Activated B cell treated with CpG ODN at 0.5 μM for 24 hours (primary cell): ENCODE measurements around the gene PRKCB. TPM values are rescaled to one million over a fixed set of nuclear protein-coding genes. Genes with fewer than 3 reads are reported as not detected.
"Not testable (repeated sequence)": the region's sequence is repeated elsewhere in the genome, so short reads cannot be mapped to it uniquely, and the experiment has no call there.

ENCODE experiments used
- ATAC-seq: fragments of 200-7000 bp; cut with Tn5 transposase; one replicate; pipeline ENCODE4 v1.10.0; 2021; ENCODE audit warnings: low read depth, mild to moderate bottlenecking, moderate library complexity
- CTCF ChIA-PET: fragments of 350-600 bp; sonication (Branson Sonifier 250); formaldehyde crosslinking; loops from one replicate; lab custom pipeline; 2021; ENCODE audit warnings: antibody characterized with exemption; lab: Charles Lee
- POLR2A ChIA-PET: fragments of 350-600 bp; sonication (Branson Sonifier 250); formaldehyde crosslinking; loops from one replicate; lab custom pipeline; 2021; ENCODE audit warnings: antibody characterized with exemption; lab: Charles Lee
- DNase-seq: peaks from one replicate; pipeline ENCODE4 v3.0.0; 2022
- H3K27ac Mint-ChIP-seq: one replicate; pipeline ENCODE4 v1.8.0; 2020; ENCODE audit warnings: mixed read lengths
- H3K27me3 Mint-ChIP-seq: one replicate; pipeline ENCODE4 v1.8.0; 2021; ENCODE audit warnings: mixed read lengths
- H3K36me3 Mint-ChIP-seq: one replicate; pipeline ENCODE4 v1.8.0; 2021; ENCODE audit warnings: low read depth, mixed read lengths
- H3K4me1 Mint-ChIP-seq: one replicate; pipeline ENCODE4 v1.8.0; 2021; ENCODE audit warnings: mixed read lengths
- H3K4me3 Mint-ChIP-seq: one replicate; pipeline ENCODE4 v1.8.0; 2020; ENCODE audit warnings: mild to moderate bottlenecking, mixed read lengths
- H3K9me3 Mint-ChIP-seq: one replicate; pipeline ENCODE4 v1.8.0; 2020; ENCODE audit warnings: mixed read lengths
- CTCF ChIP-seq: fragments of 200-600 bp; IDR thresholded peaks from one replicate; pipeline ENCODE4 v1.8.0; 2022; ENCODE audit warnings: antibody characterized with exemption, mild to moderate bottlenecking
- intact Hi-C: fragments of 100-400 bp; cut with micrococcal nuclease; formaldehyde crosslinking; loops from one replicate; pipeline ENCODE4 v1.15.1; 2024
- total RNA-seq: library from RNA; stranded (reverse); gene quantifications from 2 replicates; pipeline ENCODE4 v1.2.3, GENCODE V29; 2022

PRKCB gene
- total RNA-seq, 1 donor from 2014 or later, result 146 TPM

- DNase-seq, result peak; percentile 52
- Mint-ChIP-seq H3K36me3 (peaks cover 23% of the 10 kb centered on the region), H3K4me1 (peaks cover 98% of the 10 kb centered on the region), H3K4me3 (peak overlapping the region; percentile 65), H3K27me3 (no peaks in the 10 kb centered on the region), H3K27ac (peak overlapping the region; percentile 72), H3K9me3 (no peaks in the 10 kb centered on the region)
- peak; percentile 39 for TF ChIP-seq CTCF
- peak; percentile 12 for ATAC-seq
- intact Hi-C loops, result loop anchor here (1.0 to 5.0 kb wide), 8 partner anchors 10 to 207 kb away; partner anchors contain the start of gene PRKCB
- ChIA-PET CTCF (interaction anchor here (0.6 to 10.1 kb wide), 49 partner anchors 9 to 494 kb away, joined by 3 to 325 read pairs (median 6); partner anchors contain the start of gene PRKCB), POLR2A (interaction anchor here (0.6 to 2.0 kb wide), 16 partner anchors 12 to 275 kb away, joined by 3 to 12 read pairs (median 6); no protein-coding TSS in a partner anchor)
These were observed 174.8 kb downstream of the PRKCB start for GRCh38 chr16:24010440-24011089.

- Mint-ChIP-seq H3K36me3 (peaks cover 21% of the 10 kb centered on the region), H3K27me3 (no peaks in the 10 kb centered on the region), H3K4me3 (peak overlapping the region; percentile 11), H3K27ac (peak overlapping the region; percentile 72), H3K4me1 (peaks cover 97% of the 10 kb centered on the region), H3K9me3 (no peaks in the 10 kb centered on the region)
- DNase-seq, result no peak
- ChIA-PET CTCF (interaction anchor here (0.7 to 10.1 kb wide), 7 partner anchors 12 to 206 kb away, joined by 4 to 325 read pairs (median 11); no protein-coding TSS in a partner anchor), POLR2A (interaction anchor here (1.2 to 1.8 kb wide), 2 partner anchors 131 to 158 kb away, joined by 3 to 10 read pairs; no protein-coding TSS in a partner anchor)
- no peak for ATAC-seq
- intact Hi-C loops, result loop anchor here (2.0 to 5.0 kb wide), 2 partner anchors 60 to 154 kb away; no protein-coding TSS in a partner anchor
- no peak for TF ChIP-seq CTCF
These were observed 175.5 kb downstream of the PRKCB start for GRCh38 chr16:24011237-24011636.

- no peak for TF ChIP-seq CTCF
- Mint-ChIP-seq H3K27me3 (no peaks in the 10 kb centered on the region), H3K4me3 (peak overlapping the region; percentile 73), H3K4me1 (peaks cover 94% of the 10 kb centered on the region), H3K9me3 (no peaks in the 10 kb centered on the region), H3K36me3 (peaks cover 15% of the 10 kb centered on the region), H3K27ac (peak overlapping the region; percentile 92)
- intact Hi-C loops, result loop anchor here (5.0 kb wide), 1 partner anchor 156 kb away; no protein-coding TSS in a partner anchor
- ATAC-seq, result no peak
- POLR2A ChIA-PET, result interaction anchor here (0.6 to 2.7 kb wide), 6 partner anchors 65 to 210 kb away, joined by 3 to 11 read pairs (median 5); no protein-coding TSS in a partner anchor
- DNase-seq, result no peak
- CTCF ChIA-PET, result interaction anchor here (3.9 to 10.1 kb wide), 3 partner anchors 22 to 208 kb away, joined by 33 to 325 read pairs (median 193); no protein-coding TSS in a partner anchor
These were observed 177.4 kb downstream of the PRKCB start for GRCh38 chr16:24013054-24013636.

- no peak for TF ChIP-seq CTCF
- Mint-ChIP-seq H3K4me1 (peaks cover 94% of the 10 kb centered on the region), H3K9me3 (no peaks in the 10 kb centered on the region), H3K27me3 (no peaks in the 10 kb centered on the region), H3K27ac (peak overlapping the region; percentile 92), H3K36me3 (peaks cover 12% of the 10 kb centered on the region), H3K4me3 (peak overlapping the region; percentile 73)
- POLR2A ChIA-PET, result interaction anchor here (0.5 to 2.7 kb wide), 20 partner anchors 25 to 227 kb away, joined by 3 to 11 read pairs (median 4); no protein-coding TSS in a partner anchor
- peak; percentile 67 for DNase-seq
- intact Hi-C loops, result loop anchor here (1.0 to 5.0 kb wide), 6 partner anchors 22 to 344 kb away; no protein-coding TSS in a partner anchor
- peak; percentile 97 for ATAC-seq
- CTCF ChIA-PET, result interaction anchor here (0.5 to 10.1 kb wide), 8 partner anchors 12 to 209 kb away, joined by 3 to 325 read pairs (median 6); no protein-coding TSS in a partner anchor
These were observed 178.3 kb downstream of the PRKCB start for GRCh38 chr16:24013864-24014645.

- H3K9me3 Mint-ChIP-seq, H3K27me3 Mint-ChIP-seq, DNase-seq, ATAC-seq: not testable (repeated sequence)
- Mint-ChIP-seq H3K27ac (peak overlapping the region; percentile 92), H3K4me1 (peaks cover 94% of the 10 kb centered on the region), H3K36me3 (peaks cover 14% of the 10 kb centered on the region), H3K4me3 (peak overlapping the region; percentile 19)
- intact Hi-C loops, result loop anchor here (1.0 to 5.0 kb wide), 7 partner anchors 8 to 345 kb away; no protein-coding TSS in a partner anchor
- POLR2A ChIA-PET, result interaction anchor here (0.6 to 2.7 kb wide), 17 partner anchors 12 to 211 kb away, joined by 3 to 11 read pairs (median 5); partner anchors contain the start of gene PRKCB
- CTCF ChIA-PET, result interaction anchor here (0.5 to 10.1 kb wide), 8 partner anchors 11 to 210 kb away, joined by 3 to 325 read pairs (median 6); no protein-coding TSS in a partner anchor
These were observed 179.2 kb downstream of the PRKCB start for GRCh38 chr16:24014955-24015354.
